ENCODE results near the gene C10orf71.

Gene C10orf71

GRCh38 chr10:49296836-49297235 lies 2.1 kb upstream of the C10orf71 start:
- no peak overlapping the region for H3K27ac ChIP-seq (ENCODE audit: low read length)
- H3K4me3 ChIP-seq (ENCODE audit: low read length) = no peak overlapping the region
- no peaks in the 10 kb centered on the region for H3K27me3 ChIP-seq (ENCODE audit: control insufficient read depth, insufficient read depth, low read length)
- no peaks in the 10 kb centered on the region for H3K9me3 ChIP-seq (ENCODE audit: control insufficient read depth, low read depth, low read length)
- H3K9ac ChIP-seq (ENCODE audit: low read length) = no peak overlapping the region
- no peaks in the 10 kb centered on the region for H3K36me3 ChIP-seq (ENCODE audit: control insufficient read depth, low read depth, low read length)
- peaks cover 9% of the 10 kb centered on the region for H3K4me1 ChIP-seq (ENCODE audit: control insufficient read depth, low read depth, low read length)

DNA sequence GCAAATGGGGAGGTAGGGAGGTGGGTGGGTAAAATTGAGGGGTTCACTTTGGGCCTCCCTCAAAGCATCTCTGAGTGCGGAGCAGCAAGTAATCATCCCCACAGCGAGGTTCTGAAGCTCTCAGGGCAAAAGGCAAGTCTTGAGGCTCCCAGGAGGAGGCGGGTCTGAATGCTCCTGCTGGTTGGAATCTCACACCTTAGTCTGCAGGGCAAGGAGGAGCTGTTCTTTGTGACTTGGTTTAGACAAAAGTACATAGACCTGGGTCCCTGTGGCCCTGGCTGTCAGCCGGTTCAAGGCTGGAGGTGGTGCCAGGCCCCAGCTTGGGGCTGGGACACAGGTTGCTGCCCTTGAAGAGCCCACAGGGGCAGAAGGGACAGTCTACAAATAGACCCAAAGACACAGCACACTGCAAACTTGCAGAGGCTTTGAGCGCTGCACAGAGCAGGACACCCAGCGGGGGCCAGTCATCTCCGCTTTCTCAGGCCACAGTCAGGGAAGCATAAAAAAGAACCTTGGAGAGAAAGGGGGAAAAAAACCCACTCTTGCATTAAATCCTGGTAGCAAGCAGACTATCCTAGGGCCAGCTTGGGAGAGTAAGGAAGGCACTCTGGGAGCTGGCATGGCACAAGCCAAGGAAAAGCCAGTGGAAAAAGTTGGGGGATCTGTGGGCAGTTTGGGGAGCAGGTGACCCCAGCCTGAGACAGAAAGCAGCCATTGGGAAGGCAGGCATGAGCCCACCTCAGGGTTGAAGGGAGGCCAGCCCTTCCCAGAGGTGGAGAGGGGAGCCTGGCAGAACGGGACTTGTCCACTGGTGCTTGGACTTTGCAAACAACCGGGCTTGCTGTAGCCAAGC lies 926 bp upstream of the C10orf71 start:
- H3K27ac ChIP-seq (ENCODE audit: low read length) = no peak overlapping the region
- no peaks in the 10 kb centered on the region for H3K27me3 ChIP-seq (ENCODE audit: control insufficient read depth, insufficient read depth, low read length)
- H3K4me1 ChIP-seq (ENCODE audit: control insufficient read depth, low read depth, low read length) = peaks cover 9% of the 10 kb centered on the region
- no peak overlapping the region for H3K9ac ChIP-seq (ENCODE audit: low read length)
- no peaks in the 10 kb centered on the region for H3K36me3 ChIP-seq (ENCODE audit: control insufficient read depth, low read depth, low read length)
- no peaks in the 10 kb centered on the region for H3K9me3 ChIP-seq (ENCODE audit: control insufficient read depth, low read depth, low read length)
- no peak overlapping the region for H3K4me3 ChIP-seq (ENCODE audit: low read length)

DNA sequence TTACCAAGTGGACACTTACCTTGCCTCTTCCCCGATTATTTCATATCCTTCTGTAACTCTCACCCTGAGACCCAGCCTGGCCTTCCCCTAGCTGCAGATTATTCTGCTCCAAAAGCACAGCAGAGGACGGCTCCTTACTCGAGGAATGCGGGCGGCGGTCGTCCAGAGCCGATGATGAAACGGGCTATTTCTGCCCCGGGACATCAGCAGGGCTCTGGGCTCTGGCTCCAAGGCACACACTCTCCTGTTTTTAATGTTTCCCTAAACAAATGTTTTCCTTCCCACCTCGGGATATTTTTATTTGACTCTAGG lies 343 bp upstream of the C10orf71 start:
- no peak overlapping the region for H3K27ac ChIP-seq (ENCODE audit: low read length)
- no peaks in the 10 kb centered on the region for H3K36me3 ChIP-seq (ENCODE audit: control insufficient read depth, low read depth, low read length)
- no peak overlapping the region for H3K9ac ChIP-seq (ENCODE audit: low read length)
- no peak overlapping the region for H3K4me3 ChIP-seq (ENCODE audit: low read length)
- H3K27me3 ChIP-seq (ENCODE audit: control insufficient read depth, insufficient read depth, low read length) = no peaks in the 10 kb centered on the region
- no peaks in the 10 kb centered on the region for H3K9me3 ChIP-seq (ENCODE audit: control insufficient read depth, low read depth, low read length)
- H3K4me1 ChIP-seq (ENCODE audit: control insufficient read depth, low read depth, low read length) = peaks cover 13% of the 10 kb centered on the region

- Histone ChIP-seq H3K9me3 (ENCODE audit: control insufficient read depth, low read depth, low read length) (no peaks in the 10 kb centered on the region), H3K27ac (ENCODE audit: low read length) (no peak overlapping the region), H3K9ac (ENCODE audit: low read length) (no peak overlapping the region), H3K36me3 (ENCODE audit: control insufficient read depth, low read depth, low read length) (no peaks in the 10 kb centered on the region), H3K27me3 (ENCODE audit: control insufficient read depth, insufficient read depth, low read length) (no peaks in the 10 kb centered on the region), H3K4me1 (ENCODE audit: control insufficient read depth, low read depth, low read length) (peaks cover 13% of the 10 kb centered on the region), H3K4me3 (ENCODE audit: low read length) (no peak overlapping the region)
Observed at GRCh38 chr10:49299816-49300139, 808 bp downstream of the C10orf71 start.

- no peaks in the 10 kb centered on the region for H3K27me3 ChIP-seq (ENCODE audit: control insufficient read depth, insufficient read depth, low read length)
- no peaks in the 10 kb centered on the region for H3K9me3 ChIP-seq (ENCODE audit: control insufficient read depth, low read depth, low read length)
- no peaks in the 10 kb centered on the region for H3K36me3 ChIP-seq (ENCODE audit: control insufficient read depth, low read depth, low read length)
- no peak overlapping the region for H3K4me3 ChIP-seq (ENCODE audit: low read length)
- no peak overlapping the region for H3K27ac ChIP-seq (ENCODE audit: low read length)
- H3K9ac ChIP-seq (ENCODE audit: low read length) = no peak overlapping the region
- H3K4me1 ChIP-seq (ENCODE audit: control insufficient read depth, low read depth, low read length) = peaks cover 13% of the 10 kb centered on the region
Observed at GRCh38 chr10:49300140-49300974, 1.4 kb downstream of the C10orf71 start.

DNA sequence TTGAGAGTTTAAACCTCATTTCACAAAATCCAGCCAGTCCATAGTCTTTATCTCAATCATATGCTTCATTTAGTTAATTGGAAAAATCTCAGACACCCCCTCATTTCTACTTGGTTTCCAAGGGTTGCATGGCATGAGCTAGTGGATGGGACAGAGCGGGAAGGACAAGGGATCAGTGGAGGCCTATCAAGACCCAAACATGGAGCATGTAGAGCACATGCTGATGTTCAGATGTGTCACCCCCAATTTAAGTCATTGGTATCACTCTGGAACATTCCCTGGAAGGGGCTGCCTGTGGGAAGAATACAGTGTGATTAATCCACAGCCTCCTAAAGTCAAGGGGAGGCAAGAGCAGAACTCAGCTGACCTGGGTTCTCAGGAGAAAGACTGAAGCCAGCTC lies 2.3 kb downstream of the C10orf71 start:
- no peak overlapping the region for H3K9ac ChIP-seq (ENCODE audit: low read length)
- no peak overlapping the region for H3K27ac ChIP-seq (ENCODE audit: low read length)
- peaks cover 13% of the 10 kb centered on the region for H3K4me1 ChIP-seq (ENCODE audit: control insufficient read depth, low read depth, low read length)
- no peaks in the 10 kb centered on the region for H3K9me3 ChIP-seq (ENCODE audit: control insufficient read depth, low read depth, low read length)
- H3K27me3 ChIP-seq (ENCODE audit: control insufficient read depth, insufficient read depth, low read length) = no peaks in the 10 kb centered on the region
- no peaks in the 10 kb centered on the region for H3K36me3 ChIP-seq (ENCODE audit: control insufficient read depth, low read depth, low read length)
- H3K4me3 ChIP-seq (ENCODE audit: low read length) = no peak overlapping the region

GRCh38 chr10:49302088-49302487 lies 3.1 kb downstream of the C10orf71 start:
- Histone ChIP-seq H3K9me3 (ENCODE audit: control insufficient read depth, low read depth, low read length) (no peaks in the 10 kb centered on the region), H3K4me3 (ENCODE audit: low read length) (no peak overlapping the region), H3K9ac (ENCODE audit: low read length) (no peak overlapping the region), H3K27ac (ENCODE audit: low read length) (no peak overlapping the region), H3K27me3 (ENCODE audit: control insufficient read depth, insufficient read depth, low read length) (no peaks in the 10 kb centered on the region), H3K4me1 (ENCODE audit: control insufficient read depth, low read depth, low read length) (peaks cover 13% of the 10 kb centered on the region), H3K36me3 (ENCODE audit: control insufficient read depth, low read depth, low read length) (no peaks in the 10 kb centered on the region)

- Histone ChIP-seq H3K27me3 (ENCODE audit: control insufficient read depth, insufficient read depth, low read length) (no peaks in the 10 kb centered on the region), H3K27ac (ENCODE audit: low read length) (no peak overlapping the region), H3K4me1 (ENCODE audit: control insufficient read depth, low read depth, low read length) (peaks cover 4% of the 10 kb centered on the region), H3K9ac (ENCODE audit: low read length) (no peak overlapping the region), H3K36me3 (ENCODE audit: control insufficient read depth, low read depth, low read length) (no peaks in the 10 kb centered on the region), H3K9me3 (ENCODE audit: control insufficient read depth, low read depth, low read length) (no peaks in the 10 kb centered on the region), H3K4me3 (ENCODE audit: low read length) (no peak overlapping the region)
Observed at GRCh38 chr10:49303711-49304110, 4.7 kb downstream of the C10orf71 start.

- H3K4me3 ChIP-seq (ENCODE audit: low read length) = no peak overlapping the region
- no peak overlapping the region for H3K27ac ChIP-seq (ENCODE audit: low read length)
- no peak overlapping the region for H3K9ac ChIP-seq (ENCODE audit: low read length)
Observed at GRCh38 chr10:49304137-49304536, 5.2 kb downstream of the C10orf71 start.

DNA sequence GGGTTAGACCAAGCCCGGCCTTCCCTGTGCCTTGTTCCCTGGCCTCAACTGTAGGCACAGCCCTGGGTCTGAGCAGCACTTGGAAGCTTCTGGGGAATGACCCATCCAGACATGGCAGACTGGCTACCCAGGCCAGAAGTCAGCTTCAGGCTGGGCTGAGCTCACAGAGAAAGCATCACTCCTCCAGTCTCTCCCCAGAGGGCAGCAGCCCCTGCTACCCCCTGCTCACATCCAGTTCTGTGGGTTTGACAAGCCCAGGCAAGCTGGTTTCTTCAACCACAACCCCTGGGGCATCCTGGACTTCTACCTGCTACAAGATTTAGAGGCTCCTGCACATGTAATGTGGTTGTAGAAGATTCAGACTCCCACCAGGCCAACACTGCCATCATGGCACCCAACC lies 9.0 kb downstream of the C10orf71 start:
- Histone ChIP-seq H3K4me1 (ENCODE audit: control insufficient read depth, low read depth, low read length) (peaks cover 4% of the 10 kb centered on the region), H3K4me3 (ENCODE audit: low read length) (no peak overlapping the region), H3K9ac (ENCODE audit: low read length) (no peak overlapping the region), H3K27me3 (ENCODE audit: control insufficient read depth, insufficient read depth, low read length) (no peaks in the 10 kb centered on the region), H3K9me3 (ENCODE audit: control insufficient read depth, low read depth, low read length) (no peaks in the 10 kb centered on the region), H3K36me3 (ENCODE audit: control insufficient read depth, low read depth, low read length) (no peaks in the 10 kb centered on the region), H3K27ac (ENCODE audit: low read length) (no peak overlapping the region)

More at GRCh38 chr10:49304137-49304536, 5.2 kb downstream of the C10orf71 start:
- no peaks in the 10 kb centered on the region for H3K36me3 ChIP-seq (ENCODE audit: control insufficient read depth, low read depth, low read length)
- H3K4me1 ChIP-seq (ENCODE audit: control insufficient read depth, low read depth, low read length) = peaks cover 4% of the 10 kb centered on the region
- H3K9me3 ChIP-seq (ENCODE audit: control insufficient read depth, low read depth, low read length) = no peaks in the 10 kb centered on the region
- H3K27me3 ChIP-seq (ENCODE audit: control insufficient read depth, insufficient read depth, low read length) = no peaks in the 10 kb centered on the region

- Histone ChIP-seq H3K4me1 (ENCODE audit: control insufficient read depth, low read depth, low read length) (no peaks in the 10 kb centered on the region), H3K27me3 (ENCODE audit: control insufficient read depth, insufficient read depth, low read length) (no peaks in the 10 kb centered on the region), H3K36me3 (ENCODE audit: control insufficient read depth, low read depth, low read length) (no peaks in the 10 kb centered on the region), H3K9me3 (ENCODE audit: control insufficient read depth, low read depth, low read length) (no peaks in the 10 kb centered on the region), H3K4me3 (ENCODE audit: low read length) (no peak overlapping the region), H3K9ac (ENCODE audit: low read length) (no peak overlapping the region), H3K27ac (ENCODE audit: low read length) (no peak overlapping the region)
Observed at GRCh38 chr10:49308881-49309280, 9.9 kb downstream of the C10orf71 start.

Measured in iPS-18a (cell line).